Endothelial cell of umbilical vein (primary cell): ENCODE results near the gene CARD19. TPM values are rescaled to one million over a fixed set of nuclear protein-coding genes. Genes with fewer than 3 reads are reported as not detected.
A peak's percentile ranks its signal among the peaks of the same experiment; 100 is the strongest.

Experiments used
- BruUV-seq: library from RNA; stranded (reverse); fragments of 400-500 nt; replicated peaks from 2 replicates; lab custom pipeline; 2021; lab: Mats Ljungman, UMichigan
- CTCF ChIA-PET: fragments of 300-600, 350-600 bp; sonication (Branson Sonifier 250); formaldehyde crosslinking; loops from one replicate; lab custom pipeline; 2021; ENCODE audit warnings: antibody characterized with exemption, inconsistent platforms; lab: Charles Lee
- POLR2A ChIA-PET: fragments of 300-600, 350-600 bp; sonication (Branson Sonifier 250); formaldehyde crosslinking; loops from one replicate; lab custom pipeline; 2021; ENCODE audit warnings: antibody characterized with exemption, inconsistent platforms; lab: Charles Lee
- DNase-seq: peaks from one replicate; pipeline ENCODE4 v3.0.0-alpha.2; 2011; ENCODE audit warnings: low read depth, low spot score
- FAIRE-seq: peaks from 2 replicates; lab custom pipeline; 2011; peaks lifted over from hg19 to GRCh38; lab: Jason Lieb, UNC
- H2AFZ ChIP-seq: 2 replicates; pipeline ENCODE4 v1.6.0; 2012; ENCODE audit warnings: low read depth, low read length, control low read depth, inconsistent platforms
- H3K27ac ChIP-seq: 2 replicates; pipeline ENCODE4 v1.5.1; 2011; ENCODE audit warnings: low read depth, mild to moderate bottlenecking, control low read depth, low read length, moderate library complexity; ENCODE audit not compliant: insufficient read depth
- H3K27me3 ChIP-seq, 2 experiments: 2 replicates each; pipeline versions ENCODE4 v1.6.0 to v1.6.1; 2011; ENCODE audit warnings: low read length in 2 of 2, mixed read lengths in 1 of 2; ENCODE audit not compliant: control insufficient read depth in 2 of 2, insufficient read depth in 2 of 2
- H3K36me3 ChIP-seq, 2 experiments: 2 replicates in 1 of 2; 3 replicates in 1 of 2; pipeline ENCODE4 v1.5.1; 2011; ENCODE audit warnings: low read length in 2 of 2, mild to moderate bottlenecking in 1 of 2, moderate library complexity in 1 of 2; ENCODE audit not compliant: control insufficient read depth in 2 of 2, insufficient read depth in 2 of 2; ENCODE audit errors: extremely low read depth in 1 of 2
- H3K4me1 ChIP-seq: 3 replicates; pipeline ENCODE4 v1.5.1; 2011; ENCODE audit warnings: mild to moderate bottlenecking, low read length; ENCODE audit not compliant: control insufficient read depth, insufficient read depth; ENCODE audit errors: extremely low read depth
- H3K4me2 ChIP-seq: 2 replicates; pipeline ENCODE4 v1.6.1; 2011; ENCODE audit warnings: low read length, control low read depth, mixed read lengths; ENCODE audit not compliant: insufficient read depth
- H3K4me3 ChIP-seq, 3 experiments: fragments of 200-600 bp in 1 of 3; sonication (generic), shearing (Covaris generic) in 1 of 3; replicated peaks in 1 of 3; 2 replicates each; pipeline ENCODE4 v1.5.1; 2011 to 2016; ENCODE audit warnings: control low read depth in 3 of 3, low read length in 3 of 3, mild to moderate bottlenecking in 2 of 3, inconsistent platforms in 1 of 3, low read depth in 1 of 3, moderate library complexity in 1 of 3; ENCODE audit not compliant: insufficient read depth in 1 of 3
- H3K79me2 ChIP-seq: 2 replicates; pipeline ENCODE4 v1.6.0; 2012; ENCODE audit warnings: low read length, inconsistent platforms; ENCODE audit not compliant: control insufficient read depth, insufficient read depth
- H3K9ac ChIP-seq: replicated peaks from 2 replicates; pipeline ENCODE3; 2011; ENCODE audit warnings: low read length, control low read depth; ENCODE audit not compliant: insufficient read depth; ENCODE audit errors: extremely low read depth
- H3K9me1 ChIP-seq: replicated peaks from 3 replicates; pipeline ENCODE4 v1.6.0; 2011; ENCODE audit warnings: mild to moderate bottlenecking, low read length; ENCODE audit not compliant: control insufficient read depth, insufficient read depth; ENCODE audit errors: extremely low read depth
- H3K9me3 ChIP-seq: replicated peaks from 2 replicates; pipeline ENCODE4 v1.5.1; 2012; ENCODE audit warnings: low read length, inconsistent platforms; ENCODE audit not compliant: control insufficient read depth, insufficient read depth
- H4K20me1 ChIP-seq: replicated peaks from 2 replicates; pipeline ENCODE3; 2011; ENCODE audit warnings: mild to moderate bottlenecking, low read length; ENCODE audit not compliant: control insufficient read depth, insufficient read depth; ENCODE audit errors: extremely low read depth
- CTCF ChIP-seq, 2 donors: IDR thresholded peaks; 1 replicate in 1 of 2; 2 replicates in 1 of 2; pipeline ENCODE4 v1.5.1; 2011; ENCODE audit warnings: low read length in 2 of 2, mild to moderate bottlenecking in 2 of 2, moderate library complexity in 2 of 2, control low read depth in 1 of 2, inconsistent platforms in 1 of 2, low read depth in 1 of 2; ENCODE audit not compliant: insufficient read depth in 1 of 2; ENCODE audit errors: extremely low read depth in 1 of 2
- EZH2 ChIP-seq: IDR thresholded peaks from 2 replicates; pipeline ENCODE4 v1.6.1; 2012; ENCODE audit warnings: borderline replicate concordance, low read depth, mild to moderate bottlenecking, moderate library complexity, low read length, inconsistent platforms; ENCODE audit not compliant: severe bottlenecking
- FOS ChIP-seq: IDR thresholded peaks from 2 replicates; pipeline ENCODE4 v1.6.1; 2011; ENCODE audit warnings: mild to moderate bottlenecking, low read length, moderate library complexity, borderline replicate concordance; ENCODE audit not compliant: insufficient read depth
- GATA2 ChIP-seq: IDR thresholded peaks from 2 replicates; pipeline ENCODE4 v1.7.0; 2011; ENCODE audit warnings: low read depth, mild to moderate bottlenecking, moderate library complexity, mixed read lengths, low read length; ENCODE audit not compliant: insufficient read length, insufficient read depth
- JUN ChIP-seq: IDR thresholded peaks from 2 replicates; pipeline ENCODE4 v1.6.1; 2011; ENCODE audit warnings: borderline replicate concordance, low read depth; ENCODE audit not compliant: insufficient read length, insufficient read depth
- MAX ChIP-seq: IDR thresholded peaks from 2 replicates; pipeline ENCODE4 v1.6.1; 2011; ENCODE audit not compliant: insufficient read depth, insufficient read length
- MYC ChIP-seq: IDR thresholded peaks from one replicate; pipeline ENCODE4 v1.6.1; 2011; ENCODE audit warnings: mild to moderate bottlenecking, low read depth, low read length
- POLR2A ChIP-seq: IDR thresholded peaks from 2 replicates; pipeline ENCODE4 v1.6.1; 2012; ENCODE audit warnings: low read depth, mild to moderate bottlenecking, control low read depth, low read length
- POLR2AphosphoS5 ChIP-seq: IDR thresholded peaks from 2 replicates; pipeline ENCODE4 v1.6.1; 2012; ENCODE audit warnings: low read depth, mild to moderate bottlenecking, control low read depth, low read length, moderate library complexity; ENCODE audit not compliant: insufficient read depth
- dilution Hi-C: fragments of 300-500 bp; cut with MboI; formaldehyde crosslinking; loops from one replicate; pipeline ENCODE4 v1.15.0; 2019; ENCODE audit warnings: low sequenced_read_pairs; ENCODE audit not compliant: extremely low pct_ligation_motif_present
- intact Hi-C: fragments of 100-400 bp; cut with micrococcal nuclease; formaldehyde crosslinking; loops from one replicate; pipeline ENCODE4 v1.10.0; 2022
- polyA plus RNA-seq, 4 experiments: library from polyadenylated mRNA; depleted of rRNA in 3 of 4; stranded (reverse) in 3 of 4; unstranded in 1 of 4; fragments of >200 nt; gene quantifications; 2 replicates each; pipeline versions ENCODE4 v1.2.1 to v1.2.3, GENCODE V29; 2011 to 2012; ENCODE audit warnings: missing spikeins in 1 of 4
- total RNA-seq: library from RNA; stranded (reverse); gene quantifications from 2 replicates; pipeline ENCODE4 v1.2.3, GENCODE V29; 2021

Gene CARD19
- total and polyA plus RNA-seq, 2 donors (not counting 3 experiments of a cell fraction or from before 2014, with no cell fraction given): 45.7 to 148 TPM

GRCh38 chr9:93154293-93154903 lies 58.4 kb downstream of the CARD19 start:
- DNase-seq (peak; percentile 38), FAIRE-seq (peak; percentile 59)
- Histone ChIP-seq H3K36me3 (no peaks in the 10 kb centered on the region), H3K27ac (no peak overlapping the region), H3K9me1 (no peaks in the 10 kb centered on the region), H3K9ac (no peak overlapping the region), H3K4me3 (no peak overlapping the region), H3K4me2 (no peak overlapping the region), H3K4me1 (no peaks in the 10 kb centered on the region), H4K20me1 (no peaks in the 10 kb centered on the region), H3K79me2 (no peaks in the 10 kb centered on the region), H3K27me3 (no peaks in the 10 kb centered on the region), H2AFZ (no peak overlapping the region), H3K9me3 (no peaks in the 10 kb centered on the region)
- TF ChIP-seq CTCF (IDR thresholded peaks at IDR 0.05; ENCODE audit: extremely low read depth in 1 of 2, insufficient read depth in 1 of 2, low read depth in 1 of 2, low read length in 2 of 2): peak; percentile 60 to 67
- TF ChIP-seq JUN: no peak
- ChIA-PET POLR2A (no interaction called here), CTCF (interaction anchor here (0.6 to 2.3 kb wide), 21 partner anchors 9 to 529 kb away, joined by 3 to 20 read pairs (median 4); partner anchors contain the start of gene NINJ1)
- dilution Hi-C loops: no loop called here
- BruUV-seq: no TSS peak
- intact Hi-C loops: no loop called here

GRCh38 chr9:93155716-93156474 lies 59.9 kb downstream of the CARD19 start:
- no peak for TF ChIP-seq MAX
- no peak for TF ChIP-seq POLR2A
- no peak for TF ChIP-seq MYC
- TF ChIP-seq CTCF (IDR thresholded peaks at IDR 0.05; ENCODE audit: extremely low read depth in 1 of 2, insufficient read depth in 1 of 2, low read depth in 1 of 2, low read length in 2 of 2): no peak
- no peak for TF ChIP-seq EZH2
- no peak for TF ChIP-seq JUN
- no peak for TF ChIP-seq POLR2AphosphoS5
- no peak for TF ChIP-seq FOS
- no peak for TF ChIP-seq GATA2
- ChIA-PET CTCF (interaction anchor here (1.0 to 2.9 kb wide), 6 partner anchors 15 to 152 kb away, joined by 3 to 12 read pairs (median 4); no protein-coding TSS in a partner anchor), POLR2A (no interaction called here)
- H2AFZ ChIP-seq: no peak overlapping the region
- DNase-seq (no peak), FAIRE-seq (no peak)
- H4K20me1 ChIP-seq: no peaks in the 10 kb centered on the region
- no peak overlapping the region for H3K27ac ChIP-seq
- no TSS peak for BruUV-seq
- no peak overlapping the region for H3K9ac ChIP-seq
- H3K4me2 ChIP-seq: no peak overlapping the region
- no peaks in the 10 kb centered on the region for H3K79me2 ChIP-seq
- H3K9me3 ChIP-seq: no peaks in the 10 kb centered on the region
- no peaks in the 10 kb centered on the region for H3K9me1 ChIP-seq
- H3K36me3 ChIP-seq: no peaks in the 10 kb centered on the region
- no peak overlapping the region for H3K4me3 ChIP-seq
- no peaks in the 10 kb centered on the region for H3K4me1 ChIP-seq
- H3K27me3 ChIP-seq: no peaks in the 10 kb centered on the region
- dilution Hi-C loops: no loop called here
- intact Hi-C loops: no loop called here
